Keratinocyte (primary cell): ENCODE results near the gene FAU. TPM values are rescaled to one million over a fixed set of nuclear protein-coding genes. Genes with fewer than 3 reads are reported as not detected.

Source experiments
- DNase-seq: peaks from one replicate; pipeline ENCODE4 v3.0.0-alpha.2; 2011; ENCODE audit warnings: low read depth, missing footprints, low spot score
- FAIRE-seq: peaks from 2 replicates; lab custom pipeline; 2011; peaks lifted over from hg19 to GRCh38; lab: Jason Lieb, UNC
- H2AFZ ChIP-seq: 2 replicates; pipeline ENCODE4 v1.6.0; 2012; ENCODE audit warnings: low read length, control low read depth, inconsistent platforms; ENCODE audit not compliant: control insufficient read depth
- H3K27ac ChIP-seq: 2 replicates; pipeline ENCODE4 v1.5.1; 2011; ENCODE audit warnings: low read length; ENCODE audit not compliant: control insufficient read depth, insufficient read depth
- H3K27me3 ChIP-seq: 3 replicates; pipeline ENCODE4 v1.6.0; 2011; ENCODE audit warnings: low read length; ENCODE audit not compliant: control insufficient read depth, insufficient read depth; ENCODE audit errors: extremely low read depth
- H3K36me3 ChIP-seq, 2 experiments: 2 replicates in 1 of 2; 3 replicates in 1 of 2; pipeline ENCODE4 v1.5.1; 2011; ENCODE audit warnings: low read length in 2 of 2, mild to moderate bottlenecking in 1 of 2; ENCODE audit not compliant: control insufficient read depth in 2 of 2, insufficient read depth in 2 of 2; ENCODE audit errors: extremely low read depth in 1 of 2
- H3K4me1 ChIP-seq: 3 replicates; pipeline ENCODE4 v1.5.1; 2011; ENCODE audit warnings: low read length; ENCODE audit not compliant: control insufficient read depth, insufficient read depth; ENCODE audit errors: extremely low read depth
- H3K4me2 ChIP-seq: 3 replicates; pipeline ENCODE4 v1.6.0; 2011; ENCODE audit warnings: low read depth, low read length; ENCODE audit not compliant: control insufficient read depth, insufficient read depth; ENCODE audit errors: extremely low read depth
- H3K4me3 ChIP-seq, 3 experiments: fragments of 200-600 bp in 1 of 3; sonication (generic) in 1 of 3; 2 replicates in 2 of 3; 3 replicates in 1 of 3; pipeline ENCODE4 v1.5.1; 2011 to 2016; ENCODE audit warnings: low read length in 3 of 3, mild to moderate bottlenecking in 3 of 3, control low read depth in 2 of 3, inconsistent platforms in 1 of 3, low read depth in 1 of 3, mixed read lengths in 1 of 3, mixed run types in 1 of 3, moderate library complexity in 1 of 3; ENCODE audit not compliant: control insufficient read depth in 2 of 3, insufficient read depth in 2 of 3; ENCODE audit errors: extremely low read depth in 1 of 3
- H3K79me2 ChIP-seq: 2 replicates; pipeline ENCODE4 v1.6.0; 2012; ENCODE audit warnings: low read length; ENCODE audit not compliant: control insufficient read depth, insufficient read depth
- H3K9ac ChIP-seq: 3 replicates; pipeline ENCODE4 v1.6.0; 2011; ENCODE audit warnings: low read length; ENCODE audit not compliant: control insufficient read depth, insufficient read depth; ENCODE audit errors: extremely low read depth
- H3K9me1 ChIP-seq: 3 replicates; pipeline ENCODE4 v1.6.0; 2011; ENCODE audit warnings: low read length; ENCODE audit not compliant: control insufficient read depth, insufficient read depth; ENCODE audit errors: extremely low read depth
- H3K9me3 ChIP-seq: 2 replicates; pipeline ENCODE4 v1.5.1; 2012; ENCODE audit warnings: low read depth, low read length; ENCODE audit not compliant: control insufficient read depth
- H4K20me1 ChIP-seq: 3 replicates; pipeline ENCODE4 v1.6.0; 2011; ENCODE audit warnings: low read length; ENCODE audit not compliant: control insufficient read depth, insufficient read depth; ENCODE audit errors: extremely low read depth
- CTCF ChIP-seq, 3 experiments: IDR thresholded peaks in 1 of 3; conservative IDR thresholded peaks in 1 of 3; optimal IDR thresholded peaks in 1 of 3; 2 replicates in 2 of 3; 3 replicates in 1 of 3; pipeline versions ENCODE3 to v1.5.1; 2011; ENCODE audit warnings: low read length in 3 of 3, mild to moderate bottlenecking in 3 of 3, moderate library complexity in 2 of 3, control low read depth in 1 of 3, inconsistent platforms in 1 of 3; ENCODE audit not compliant: insufficient read depth in 2 of 3; ENCODE audit errors: extremely low read depth in 1 of 3
- EZH2 ChIP-seq: IDR thresholded peaks from one replicate; pipeline ENCODE4 v1.6.1; 2012; ENCODE audit warnings: inconsistent platforms, mild to moderate bottlenecking, low read length, moderate library complexity
- dilution Hi-C: fragments of 300-500 bp; cut with MboI; formaldehyde crosslinking; loops from one replicate; pipeline ENCODE4 v1.7.0; 2020; ENCODE audit warnings: low sequenced_read_pairs; ENCODE audit not compliant: extremely low pct_ligation_motif_present
- polyA plus RNA-seq, 5 experiments: library from polyadenylated mRNA; depleted of rRNA in 3 of 5; stranded (reverse) in 3 of 5; stranded (forward) in 1 of 5; unstranded in 1 of 5; fragments of >200 nt; gene quantifications; 1 replicate in 1 of 5; 2 replicates in 3 of 5; 3 replicates in 1 of 5; pipeline versions ENCODE4 v1.2.1 to v1.2.3, GENCODE V29; 2011 to 2012; ENCODE audit warnings: missing spikeins in 2 of 5, low read depth in 1 of 5, low replicate concordance in 1 of 5

Gene FAU
- polyA plus RNA-seq, 1 donor (not counting 4 experiments of a cell fraction or from before 2014, with no cell fraction given): 452 TPM

GRCh38 chr11:65114538-65115171, 7.3 kb downstream of the FAU start:
- Histone ChIP-seq H3K9me3 (no peaks in the 10 kb centered on the region), H3K9me1 (peaks cover 2% of the 10 kb centered on the region), H3K4me3 (no peak overlapping the region), H3K9ac (no peak overlapping the region), H4K20me1 (no peaks in the 10 kb centered on the region), H3K27ac (no peak overlapping the region), H3K36me3 (peaks cover 15 to 18% of the 10 kb centered on the region in 2 experiments), H3K79me2 (peaks cover 19% of the 10 kb centered on the region), H3K4me2 (no peak overlapping the region), H3K27me3 (no peaks in the 10 kb centered on the region), H3K4me1 (peaks cover 33% of the 10 kb centered on the region), H2AFZ (no peak overlapping the region)
- dilution Hi-C loops: no loop called here
- no peak for TF ChIP-seq EZH2
- TF ChIP-seq CTCF (optimal IDR thresholded peaks at IDR 0.05 in 1 of 3, IDR thresholded peaks at IDR 0.05 in 1 of 3, conservative IDR thresholded peaks at IDR 0.05 in 1 of 3; ENCODE audit: extremely low read depth in 1 of 3, insufficient read depth in 2 of 3, low read length in 3 of 3): no peak
- no peak for DNase-seq
- no peak for FAIRE-seq

GRCh38 chr11:65113839-65114238, 8.1 kb downstream of the FAU start:
- Histone ChIP-seq H3K4me1 (peaks cover 32% of the 10 kb centered on the region), H3K9me1 (peaks cover 2% of the 10 kb centered on the region), H3K4me3 (no peak overlapping the region), H2AFZ (no peak overlapping the region), H3K27ac (no peak overlapping the region), H3K36me3 (peaks cover 14 to 15% of the 10 kb centered on the region in 2 experiments), H3K27me3 (no peaks in the 10 kb centered on the region), H3K79me2 (peaks cover 18% of the 10 kb centered on the region), H3K9me3 (no peaks in the 10 kb centered on the region), H3K9ac (no peak overlapping the region), H4K20me1 (no peaks in the 10 kb centered on the region), H3K4me2 (no peak overlapping the region)
- TF ChIP-seq EZH2 (no peak), CTCF (optimal IDR thresholded peaks at IDR 0.05 in 1 of 3, IDR thresholded peaks at IDR 0.05 in 1 of 3, conservative IDR thresholded peaks at IDR 0.05 in 1 of 3; ENCODE audit: extremely low read depth in 1 of 3, insufficient read depth in 2 of 3, low read length in 3 of 3) (no peak)
- dilution Hi-C loops: no loop called here
- DNase-seq (no peak), FAIRE-seq (no peak)
